ENCODE results near the gene TMEM126A.

TMEM126A gene

GRCh38 chr11:85697747-85698146 is 50.0 kb downstream of the TMEM126A start:
- Histone ChIP-seq H3K36me3 (ENCODE audit: control insufficient read depth in 2 of 2, insufficient read depth in 1 of 2, low read length in 2 of 2) (no peaks in the 10 kb centered on the region), H3K4me1 (ENCODE audit: control insufficient read depth, insufficient read depth, low read length) (no peaks in the 10 kb centered on the region), H3K9me3 (ENCODE audit: control insufficient read depth, insufficient read depth, low read depth, low read length) (no peaks in the 10 kb centered on the region), H3K27ac (ENCODE audit: extremely low read depth, low read depth, low read length) (no peak overlapping the region), H3K4me3 (ENCODE audit: low read depth, low read length) (no peak overlapping the region)
- POLR2A ChIA-PET: no interaction called here
- CTCF ChIA-PET: interaction anchor here (1.2 to 3.3 kb wide), 2 partner anchors 112 to 128 kb away, joined by 3 to 18 read pairs; no protein-coding TSS in a partner anchor
- TF ChIP-seq KLF7 (tag by site-specific recombination; IDR thresholded peaks at IDR 0.05; ENCODE audit: borderline replicate concordance): no peak
- no peak for TF ChIP-seq ZSCAN18 (tag by site-specific recombination; IDR thresholded peaks at IDR 0.05)
- TF ChIP-seq ZNF488 (tag by site-specific recombination; IDR thresholded peaks at IDR 0.05): no peak
- TF ChIP-seq ZBTB8A (tag by site-specific recombination; IDR thresholded peaks at IDR 0.05): no peak
- no peak for TF ChIP-seq ZNF2 (tag by site-specific recombination; IDR thresholded peaks at IDR 0.05)
- no peak for TF ChIP-seq SP7 (tag by site-specific recombination; IDR thresholded peaks at IDR 0.05)
- no peak for TF ChIP-seq FEZF1 (tag by site-specific recombination; IDR thresholded peaks at IDR 0.05)
- no peak for TF ChIP-seq ZNF302 (tag by site-specific recombination; IDR thresholded peaks at IDR 0.05; ENCODE audit: low read depth)
- TF ChIP-seq ZNF37A (tag by site-specific recombination; IDR thresholded peaks at IDR 0.05): no peak
- TF ChIP-seq PRDM10 (tag by site-specific recombination; IDR thresholded peaks at IDR 0.05): no peak
- no peak for TF ChIP-seq BCL6B (tag by site-specific recombination; IDR thresholded peaks at IDR 0.05)
- no peak for TF ChIP-seq REPIN1 (tag by site-specific recombination; IDR thresholded peaks at IDR 0.05; ENCODE audit: low read depth)
- no peak for TF ChIP-seq ZNF658 (tag by site-specific recombination; IDR thresholded peaks at IDR 0.05)
- no peak for TF ChIP-seq ZFP37 (tag by site-specific recombination; IDR thresholded peaks at IDR 0.05)
- no peak for TF ChIP-seq ZNF626 (tag by site-specific recombination; IDR thresholded peaks at IDR 0.05)

- H3K36me3 ChIP-seq (ENCODE audit: control insufficient read depth in 2 of 2, insufficient read depth in 1 of 2, low read length in 2 of 2): no peaks in the 10 kb centered on the region
- no peaks in the 10 kb centered on the region for H3K4me1 ChIP-seq (ENCODE audit: control insufficient read depth, insufficient read depth, low read length)
- TF ChIP-seq SCRT1 (tag by site-specific recombination; IDR thresholded peaks at IDR 0.05; ENCODE audit: borderline replicate concordance): no peak
- no peak for TF ChIP-seq GLIS1 (tag by site-specific recombination; IDR thresholded peaks at IDR 0.05)
- TF ChIP-seq ZBTB7A (tag by site-specific recombination; IDR thresholded peaks at IDR 0.05; ENCODE audit: low read depth): no peak
- no peak for TF ChIP-seq ZNF514 (tag by site-specific recombination; IDR thresholded peaks at IDR 0.05)
- TF ChIP-seq KLF16 (tag by site-specific recombination; IDR thresholded peaks at IDR 0.05): no peak
- TF ChIP-seq ZNF473 (tag by site-specific recombination; IDR thresholded peaks at IDR 0.05): no peak
- no peak for TF ChIP-seq ZNF335 (tag by site-specific recombination; conservative IDR thresholded peaks at IDR 0.05)
- TF ChIP-seq ZNF146 (tag by site-specific recombination; IDR thresholded peaks at IDR 0.05): no peak
- no peak for TF ChIP-seq ZNF76 (tag by site-specific recombination; IDR thresholded peaks at IDR 0.05; ENCODE audit: borderline replicate concordance, low read depth)
- TF ChIP-seq CTCF (tag by site-specific recombination; IDR thresholded peaks at IDR 0.05): no peak
- POLR2A ChIA-PET: no interaction called here
- CTCF ChIA-PET: no interaction called here
- H3K9me3 ChIP-seq (ENCODE audit: control insufficient read depth, insufficient read depth, low read depth, low read length): no peaks in the 10 kb centered on the region
- no peak overlapping the region for H3K4me3 ChIP-seq (ENCODE audit: low read depth, low read length)
- H3K27ac ChIP-seq (ENCODE audit: extremely low read depth, low read depth, low read length): no peak overlapping the region
Measured at GRCh38 chr11:85698195-85698594, 50.4 kb downstream of the TMEM126A start.
